Neural cell (in vitro differentiated cells): ENCODE data around the gene OR4E1.

Experiments
- CTCF ChIP-seq: fragments of 450-650 bp; IDR thresholded peaks from 2 replicates; pipeline ENCODE4 v1.5.1; 2014; ENCODE audit warnings: antibody characterized with exemption, mild to moderate bottlenecking, moderate library complexity; ENCODE audit not compliant: poor library complexity, severe bottlenecking
- EP300 ChIP-seq: fragments of 450-650 bp; conservative IDR thresholded peaks from 2 replicates; pipeline ENCODE4 v1.6.1; 2014; ENCODE audit warnings: antibody characterized with exemption, mild to moderate bottlenecking, moderate library complexity; ENCODE audit not compliant: poor library complexity, severe bottlenecking

GRCh38 chr14:21702316-21702715 lies 28.7 kb upstream of the OR4E1 start:
- TF ChIP-seq EP300 (no peak), CTCF (no peak)
